HG02870 (cell line): ENCODE measurements around the gene CALHM2.
"Not testable (repeated sequence)": the region's sequence is repeated elsewhere in the genome, so short reads cannot be mapped to it uniquely, and the experiment has no call there.

ENCODE experiments used
- ATAC-seq: cut with Tn5 transposase; IDR thresholded peaks from one replicate; pipeline ENCODE4 v1.9.1; 2021; ENCODE audit warnings: mild to moderate bottlenecking, moderate library complexity; ENCODE audit not compliant: unreplicated experiment

Gene CALHM2

DNA sequence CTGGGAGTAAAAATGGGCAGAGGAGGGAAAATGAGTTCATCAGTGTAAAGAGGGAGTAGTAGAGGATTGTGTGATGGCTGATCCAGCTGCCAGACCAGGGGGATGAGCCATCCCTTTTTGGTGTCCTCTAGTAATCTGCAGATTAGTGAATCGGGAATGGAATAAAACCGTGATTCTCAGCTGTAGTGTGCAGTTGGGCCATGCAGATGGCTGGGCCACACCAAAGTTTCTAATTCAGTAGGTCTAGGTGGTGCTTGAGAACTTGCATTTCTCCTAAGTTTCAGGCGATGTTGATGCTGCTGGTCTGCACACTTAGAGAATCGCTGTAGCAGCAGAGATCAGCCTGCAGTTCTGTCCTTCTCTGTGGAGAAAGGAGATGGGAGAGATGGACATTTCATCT is 33.1 kb downstream of the CALHM2 start:
- ATAC-seq: no peak

DNA sequence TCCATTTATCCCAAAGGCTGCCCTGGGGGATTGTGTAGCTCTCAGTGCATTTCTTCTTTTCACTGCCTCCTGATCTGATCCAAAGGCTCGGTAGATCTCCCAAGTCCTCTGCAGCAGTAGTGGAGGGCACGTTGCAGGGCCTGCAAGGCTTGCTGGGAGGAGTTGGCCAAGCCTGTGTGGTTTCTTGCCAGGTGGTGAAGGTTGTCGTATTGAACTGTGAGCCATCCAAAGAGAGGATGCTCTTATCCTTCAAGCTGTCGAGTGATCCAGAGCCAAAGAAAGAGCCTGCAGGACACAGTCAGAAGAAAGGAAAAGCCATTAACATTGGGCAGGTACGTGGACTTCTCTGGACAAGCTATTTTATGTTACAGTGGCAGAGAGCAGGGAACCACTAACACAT is 34.6 kb downstream of the CALHM2 start:
- ATAC-seq: no peak

DNA sequence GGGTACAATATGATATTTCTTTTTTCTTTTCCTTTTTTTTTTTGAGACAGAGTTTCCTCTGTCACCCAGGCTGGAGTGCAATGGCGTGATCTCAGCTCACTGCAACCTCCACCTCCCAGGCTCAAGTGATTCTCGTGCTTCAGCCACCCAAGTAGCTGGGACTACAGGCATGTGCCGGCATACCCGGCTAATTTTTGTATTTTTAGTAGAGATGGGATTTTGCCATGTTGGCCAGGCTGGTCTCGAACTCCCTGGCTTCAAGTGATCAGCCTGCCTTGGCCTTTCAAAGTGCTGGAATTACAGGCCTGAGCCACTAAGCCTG is 35.1 kb downstream of the CALHM2 start:
- not testable (repeated sequence) for ATAC-seq

DNA sequence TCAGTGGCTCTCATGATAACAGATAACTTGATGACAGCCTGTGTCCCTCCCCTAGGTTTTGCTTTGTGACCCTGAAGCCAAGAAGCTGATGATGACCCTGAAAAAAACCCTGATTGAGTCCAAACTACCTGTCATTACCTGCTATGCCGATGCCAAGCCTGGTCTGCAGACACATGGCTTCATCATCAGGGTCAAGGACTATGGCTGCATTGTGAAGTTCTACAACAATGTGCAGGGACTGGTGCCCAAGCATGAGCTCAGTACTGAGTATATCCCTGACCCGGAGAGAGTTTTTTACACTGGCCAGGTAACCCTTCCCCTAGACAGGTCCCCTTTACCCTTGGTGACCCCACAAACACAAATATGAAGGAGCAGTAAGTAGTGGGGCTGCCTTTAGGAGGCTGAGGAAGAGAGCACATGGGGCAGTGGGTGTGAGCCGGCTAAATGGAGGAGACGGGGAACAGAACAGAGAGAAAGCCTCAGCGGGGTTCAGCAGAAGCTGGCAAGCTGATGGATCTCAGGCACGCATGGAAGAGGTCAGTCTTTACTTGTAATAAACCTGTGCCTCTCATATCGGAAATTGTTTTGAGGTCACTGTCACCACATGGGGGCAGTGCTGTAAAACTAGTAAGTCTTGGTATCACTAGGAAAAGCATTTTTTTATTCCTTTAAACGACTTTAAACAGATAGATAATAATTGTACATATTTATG is 35.6 kb downstream of the CALHM2 start:
- ATAC-seq: no peak

DNA sequence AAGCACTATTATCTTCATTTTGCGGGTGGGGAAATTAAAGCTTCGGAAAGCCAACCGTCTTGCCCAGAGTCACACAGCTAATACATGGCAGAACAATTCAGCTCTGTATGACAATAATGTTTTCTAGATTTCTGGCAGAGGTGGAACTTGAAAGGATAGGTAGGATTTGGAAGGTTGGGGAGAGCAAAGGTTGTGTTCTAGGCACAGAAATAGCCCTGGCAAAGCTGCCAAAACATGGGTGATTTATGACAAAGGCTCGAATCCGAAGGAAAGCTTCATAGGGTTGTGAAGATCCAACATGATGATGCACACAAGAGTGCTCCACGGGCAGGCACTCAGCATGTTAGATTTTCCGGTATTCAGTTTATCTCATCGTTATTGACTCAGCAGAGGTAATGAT is 36.6 kb downstream of the CALHM2 start:
- ATAC-seq: no peak

DNA sequence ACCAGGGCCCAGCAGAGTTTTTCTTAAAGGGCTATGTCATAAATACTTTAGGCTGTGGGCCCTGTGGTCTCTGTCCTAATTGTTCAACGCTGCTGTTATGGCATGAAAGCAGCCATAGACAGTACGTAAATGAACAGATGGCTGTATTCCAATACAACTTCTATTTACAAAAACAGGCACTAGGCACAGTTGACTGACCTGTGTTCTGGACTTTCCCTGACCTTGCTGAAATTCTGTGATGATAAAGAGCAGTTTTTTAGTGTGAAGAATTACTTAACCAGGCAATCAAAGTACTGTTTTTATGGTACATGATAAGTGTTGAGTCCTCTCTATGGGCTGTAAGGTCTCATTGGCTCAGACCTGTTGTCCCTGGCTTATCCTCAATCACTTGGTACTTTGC is 38.6 kb downstream of the CALHM2 start:
- no peak for ATAC-seq

DNA sequence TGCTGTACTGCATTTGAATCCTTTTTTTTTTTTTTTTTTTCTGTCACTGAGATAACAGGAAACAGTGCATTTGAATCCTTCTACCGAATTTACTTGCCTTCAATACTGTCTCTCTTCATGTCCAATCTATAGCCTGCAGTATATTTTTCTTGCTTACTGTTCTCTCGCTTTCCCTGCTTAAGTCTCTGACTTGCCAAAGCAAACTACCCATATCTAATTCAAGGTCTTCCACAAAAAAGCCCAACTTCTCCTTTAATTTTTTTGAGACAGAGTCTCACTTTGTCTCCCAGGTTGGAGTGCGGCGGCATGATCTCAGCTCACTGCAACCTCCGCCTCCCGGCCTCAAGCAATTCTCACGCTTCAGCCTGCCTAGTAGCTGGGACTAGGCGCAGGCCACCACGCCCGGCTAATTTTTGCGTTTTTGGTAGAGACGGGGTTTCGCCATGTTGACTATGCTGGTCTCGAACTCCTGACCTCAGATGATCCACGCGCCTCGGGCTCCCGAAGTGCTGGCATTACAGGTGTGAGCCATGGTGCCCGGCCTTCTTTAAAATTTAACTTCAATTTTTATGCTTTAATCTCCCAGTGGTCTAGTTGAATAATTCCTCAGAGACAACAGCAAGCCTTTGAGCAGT is 54.9 kb downstream of the CALHM2 start:
- no peak for ATAC-seq

DNA sequence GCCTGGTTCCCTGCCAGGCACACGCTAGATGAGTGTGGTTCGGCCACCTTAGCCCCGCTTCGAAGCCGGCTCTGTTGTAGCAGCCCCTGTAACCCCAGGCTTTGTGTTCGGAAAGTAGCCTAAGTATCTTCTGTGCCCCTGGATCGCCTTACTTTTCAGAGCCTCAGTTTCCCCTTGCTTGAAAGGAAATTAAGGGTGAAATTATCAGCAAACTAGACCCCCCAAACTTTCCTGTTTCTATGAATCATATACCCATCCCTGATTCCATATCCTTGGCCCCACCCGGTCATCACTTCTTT is 55.4 kb downstream of the CALHM2 start:
- ATAC-seq: no peak
